ENCODE data around the gene CMSS1. TPM values are rescaled to one million over a fixed set of nuclear protein-coding genes. Genes with fewer than 3 reads are reported as not detected.
A peak's percentile ranks its signal among the peaks of the same experiment; 100 is the strongest.

CMSS1 gene
- total and polyA plus RNA-seq, 7 experiments from 2014 or later: 14.9 to 47.7 (median 18.4) TPM

DNA sequence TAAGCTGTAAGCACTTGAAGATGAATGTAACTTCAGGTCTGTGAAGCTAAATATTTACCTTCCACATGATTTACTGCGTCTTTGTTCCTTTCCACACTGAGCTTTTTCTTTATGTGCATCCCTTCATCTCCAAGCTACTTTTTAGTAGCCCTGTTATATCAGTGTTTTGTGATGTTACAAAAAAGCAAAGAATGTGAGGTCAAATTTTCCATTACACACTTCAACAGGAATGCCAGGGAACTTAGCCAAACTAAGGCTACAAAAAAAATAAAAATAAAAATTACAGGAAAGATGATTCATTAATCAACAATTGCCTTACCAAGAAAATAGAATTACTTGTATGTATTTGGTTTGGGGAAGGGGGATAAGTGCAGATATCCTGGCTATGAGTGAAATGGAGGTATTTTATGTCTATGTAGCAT lies 223.7 kb downstream of the CMSS1 start:
- H3K9me3 Mint-ChIP-seq: no peaks in the 10 kb centered on the region
- Histone ChIP-seq H3K36me3 (ENCODE audit: control insufficient read depth in 2 of 3, insufficient read depth in 3 of 3, low read length in 3 of 3) (no peaks in the 10 kb centered on the region), H3K9me3 (ENCODE audit: control insufficient read depth in 2 of 3, low read length in 3 of 3) (no peaks in the 10 kb centered on the region), H3K4me3 (ENCODE audit: low read length) (no peak overlapping the region), H3K27me3 (ENCODE audit: control insufficient read depth in 2 of 2, insufficient read depth in 2 of 2, low read length in 2 of 2) (no peaks in the 10 kb centered on the region), H3K4me1 (ENCODE audit: control insufficient read depth in 2 of 2, insufficient read depth in 2 of 2, low read length in 2 of 2) (no peaks in the 10 kb centered on the region), H3K27ac (ENCODE audit: low read depth, low read length) (no peak overlapping the region)
- no peak for DNase-seq
- no peak overlapping the region for H3K4me3 Mint-ChIP-seq
- intact Hi-C loops (cut with micrococcal nuclease): no loop called here
- ChIA-PET CTCF (no interaction called here), POLR2A (no interaction called here)
- no peak for ATAC-seq
- no peaks in the 10 kb centered on the region for H3K27me3 Mint-ChIP-seq
- H3K36me3 Mint-ChIP-seq: peaks cover 0 to 13% (median 2%) of the 10 kb centered on the region in 5 donors
- peaks cover 0 to 8% (median 0%) of the 10 kb centered on the region in 7 donors for H3K4me1 Mint-ChIP-seq
- no peak overlapping the region for H3K27ac Mint-ChIP-seq

DNA sequence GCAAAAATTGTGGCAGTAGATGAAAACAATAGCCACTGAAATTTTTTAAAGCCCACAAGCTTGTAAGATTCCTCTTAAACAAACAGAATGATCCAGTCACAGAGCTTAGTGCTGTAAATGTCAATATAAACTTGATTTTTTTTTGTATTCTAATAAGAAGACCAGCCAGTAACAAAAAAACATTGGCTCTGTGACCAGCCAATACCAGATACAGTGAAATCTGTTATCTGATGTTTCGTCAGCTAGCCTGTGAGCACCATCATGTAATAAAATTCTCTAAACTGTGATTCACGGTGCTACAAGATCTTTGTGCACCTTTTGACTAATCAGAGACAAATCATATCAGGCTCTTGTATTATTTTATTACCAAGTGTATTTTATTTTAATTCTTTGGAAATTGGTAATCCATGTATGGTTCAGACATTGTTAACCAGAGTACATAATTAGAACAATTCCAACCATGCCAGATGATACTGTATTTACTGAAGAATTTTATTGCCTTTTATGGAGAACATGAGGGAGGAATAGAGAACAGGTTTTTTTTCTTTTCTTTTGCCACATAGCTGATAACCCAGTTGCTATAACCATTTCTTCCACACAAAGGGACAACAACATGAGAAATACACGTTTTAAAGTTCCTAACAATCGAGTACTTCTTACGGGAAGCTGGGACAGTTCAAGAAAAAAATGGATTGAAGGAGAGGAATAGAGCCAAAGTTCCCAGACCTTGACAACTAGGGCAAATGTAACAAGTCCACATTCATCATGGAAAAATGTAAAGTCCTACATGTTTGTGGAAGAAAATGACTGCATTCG lies 224.7 kb downstream of the CMSS1 start:
- Mint-ChIP-seq H3K36me3 (peaks cover 0 to 13% (median 4%) of the 10 kb centered on the region in 5 donors), H3K27me3 (no peaks in the 10 kb centered on the region), H3K4me1 (peaks cover 0 to 11% (median 0%) of the 10 kb centered on the region in 7 donors), H3K4me3 (no peak overlapping the region), H3K27ac (no peak overlapping the region), H3K9me3 (no peaks in the 10 kb centered on the region)
- DNase-seq: no peak
- ATAC-seq: no peak
- CTCF ChIA-PET: no interaction called here
- intact Hi-C loops (cut with micrococcal nuclease): no loop called here
- POLR2A ChIA-PET: no interaction called here
- H3K36me3 ChIP-seq (ENCODE audit: control insufficient read depth in 2 of 3, insufficient read depth in 3 of 3, low read length in 3 of 3): no peaks in the 10 kb centered on the region
- no peaks in the 10 kb centered on the region for H3K27me3 ChIP-seq (ENCODE audit: control insufficient read depth in 2 of 2, insufficient read depth in 2 of 2, low read length in 2 of 2)
- H3K27ac ChIP-seq (ENCODE audit: low read depth, low read length): no peak overlapping the region
- no peak overlapping the region for H3K4me3 ChIP-seq (ENCODE audit: low read length)
- H3K4me1 ChIP-seq (ENCODE audit: control insufficient read depth in 2 of 2, insufficient read depth in 2 of 2, low read length in 2 of 2): no peaks in the 10 kb centered on the region
- H3K9me3 ChIP-seq (ENCODE audit: control insufficient read depth in 2 of 3, low read length in 3 of 3): no peaks in the 10 kb centered on the region

DNA sequence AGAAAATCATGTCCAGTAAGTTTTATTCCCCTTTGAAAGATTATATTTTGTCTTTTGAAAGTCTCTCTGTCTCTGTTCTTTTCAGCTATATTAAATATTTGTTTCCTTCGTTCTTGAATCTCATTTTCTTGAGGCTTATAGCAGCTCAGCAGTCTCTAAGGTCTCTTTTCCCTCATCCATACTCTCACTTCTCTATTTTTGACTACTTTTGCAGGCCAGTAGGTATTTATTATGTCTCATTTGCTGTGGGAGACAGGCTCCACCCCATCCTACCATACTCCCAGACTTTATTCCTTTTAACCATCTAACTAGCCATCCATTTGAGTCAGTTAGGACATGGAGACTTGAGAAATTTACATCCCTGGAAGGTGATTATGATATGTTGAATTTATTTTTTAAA lies 225.6 kb downstream of the CMSS1 start:
- Histone ChIP-seq H3K36me3 (ENCODE audit: control insufficient read depth in 2 of 3, insufficient read depth in 3 of 3, low read length in 3 of 3) (no peaks in the 10 kb centered on the region), H3K27me3 (ENCODE audit: control insufficient read depth in 2 of 2, insufficient read depth in 2 of 2, low read length in 2 of 2) (no peaks in the 10 kb centered on the region), H3K9me3 (ENCODE audit: control insufficient read depth in 2 of 3, low read length in 3 of 3) (no peaks in the 10 kb centered on the region), H3K27ac (ENCODE audit: low read depth, low read length) (no peak overlapping the region), H3K4me3 (ENCODE audit: low read length) (no peak overlapping the region), H3K4me1 (ENCODE audit: control insufficient read depth in 2 of 2, insufficient read depth in 2 of 2, low read length in 2 of 2) (no peaks in the 10 kb centered on the region)
- CTCF ChIA-PET: no interaction called here
- H3K4me1 Mint-ChIP-seq: peaks cover 0 to 12% (median 0%) of the 10 kb centered on the region in 7 donors
- peaks cover 0 to 13% (median 4%) of the 10 kb centered on the region in 5 donors for H3K36me3 Mint-ChIP-seq
- no peak overlapping the region for H3K4me3 Mint-ChIP-seq
- H3K27me3 Mint-ChIP-seq: no peaks in the 10 kb centered on the region
- ATAC-seq (no peak), DNase-seq (no peak)
- no peaks in the 10 kb centered on the region for H3K9me3 Mint-ChIP-seq
- intact Hi-C loops (cut with micrococcal nuclease): no loop called here
- no peak overlapping the region for H3K27ac Mint-ChIP-seq
- POLR2A ChIA-PET: no interaction called here

DNA sequence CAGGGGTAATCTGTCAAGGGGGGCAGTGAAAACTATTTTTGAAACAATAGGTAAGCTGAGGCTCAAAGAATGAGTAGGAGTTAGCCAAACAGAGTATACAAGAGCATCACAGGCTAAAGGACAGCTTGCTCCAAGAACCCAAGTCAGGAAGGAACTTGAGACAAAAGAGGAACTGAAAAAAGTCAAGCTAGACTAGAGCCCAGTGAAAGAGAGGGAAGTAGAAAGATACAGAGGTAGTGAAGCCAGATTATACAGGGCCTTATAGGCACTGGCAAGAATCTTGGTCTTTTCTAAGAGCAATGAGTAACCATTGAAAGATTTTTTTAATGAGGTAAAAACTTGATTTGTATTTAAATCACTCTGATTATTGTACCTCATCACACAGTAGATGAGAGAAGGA lies 226.7 kb downstream of the CMSS1 start:
- CTCF ChIA-PET: no interaction called here
- no peak for DNase-seq
- no peak overlapping the region for H3K27ac ChIP-seq (ENCODE audit: low read depth, low read length)
- Mint-ChIP-seq H3K9me3 (no peaks in the 10 kb centered on the region), H3K36me3 (peaks cover 0 to 16% (median 4%) of the 10 kb centered on the region in 5 donors), H3K4me3 (no peak overlapping the region), H3K27me3 (no peaks in the 10 kb centered on the region), H3K4me1 (peaks cover 0 to 12% (median 0%) of the 10 kb centered on the region in 7 donors), H3K27ac (no peak overlapping the region)
- H3K27me3 ChIP-seq (ENCODE audit: control insufficient read depth in 2 of 2, insufficient read depth in 2 of 2, low read length in 2 of 2): no peaks in the 10 kb centered on the region
- H3K4me3 ChIP-seq (ENCODE audit: low read length): no peak overlapping the region
- H3K4me1 ChIP-seq (ENCODE audit: control insufficient read depth in 2 of 2, insufficient read depth in 2 of 2, low read length in 2 of 2): no peaks in the 10 kb centered on the region
- POLR2A ChIA-PET: no interaction called here
- no peaks in the 10 kb centered on the region for H3K36me3 ChIP-seq (ENCODE audit: control insufficient read depth in 2 of 3, insufficient read depth in 3 of 3, low read length in 3 of 3)
- ATAC-seq: peak; percentile 82
- intact Hi-C loops (cut with micrococcal nuclease): no loop called here
- no peaks in the 10 kb centered on the region for H3K9me3 ChIP-seq (ENCODE audit: control insufficient read depth in 2 of 3, low read length in 3 of 3)

DNA sequence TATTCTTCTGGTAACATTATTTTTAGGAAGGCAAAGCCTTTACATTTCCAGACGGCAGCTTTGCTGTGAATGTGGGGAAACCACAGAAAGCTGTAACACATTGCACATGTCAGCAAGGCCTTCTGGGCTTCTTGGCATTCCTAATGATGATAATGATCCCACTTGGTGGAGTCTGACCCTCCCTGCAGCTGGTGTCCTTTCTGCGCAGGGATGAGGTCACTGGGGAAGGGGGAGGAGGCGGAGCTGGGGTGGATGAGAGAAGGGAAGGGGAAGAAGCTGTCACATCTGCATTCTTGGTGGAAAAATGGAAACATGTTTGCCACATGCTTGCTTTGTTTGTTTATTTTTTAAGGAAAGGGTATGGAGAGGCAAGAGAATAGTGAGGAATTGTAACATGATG lies 228.0 kb downstream of the CMSS1 start:
- ATAC-seq (no peak), DNase-seq (no peak)
- Mint-ChIP-seq H3K36me3 (peaks cover 0 to 13% (median 4%) of the 10 kb centered on the region in 5 donors), H3K27ac (peak overlapping the region in 1 of 9 donors; percentile 63), H3K9me3 (no peaks in the 10 kb centered on the region), H3K4me3 (no peak overlapping the region), H3K4me1 (peaks cover 0 to 12% (median 0%) of the 10 kb centered on the region in 7 donors), H3K27me3 (no peaks in the 10 kb centered on the region)
- H3K27me3 ChIP-seq (ENCODE audit: control insufficient read depth in 2 of 2, insufficient read depth in 2 of 2, low read length in 2 of 2): no peaks in the 10 kb centered on the region
- CTCF ChIA-PET: no interaction called here
- H3K36me3 ChIP-seq (ENCODE audit: control insufficient read depth in 2 of 3, insufficient read depth in 3 of 3, low read length in 3 of 3): no peaks in the 10 kb centered on the region
- POLR2A ChIA-PET: no interaction called here
- intact Hi-C loops (cut with micrococcal nuclease): no loop called here
- H3K27ac ChIP-seq (ENCODE audit: low read depth, low read length): no peak overlapping the region
- no peaks in the 10 kb centered on the region for H3K9me3 ChIP-seq (ENCODE audit: control insufficient read depth in 2 of 3, low read length in 3 of 3)
- H3K4me3 ChIP-seq (ENCODE audit: low read length): no peak overlapping the region
- no peaks in the 10 kb centered on the region for H3K4me1 ChIP-seq (ENCODE audit: control insufficient read depth in 2 of 2, insufficient read depth in 2 of 2, low read length in 2 of 2)

DNA sequence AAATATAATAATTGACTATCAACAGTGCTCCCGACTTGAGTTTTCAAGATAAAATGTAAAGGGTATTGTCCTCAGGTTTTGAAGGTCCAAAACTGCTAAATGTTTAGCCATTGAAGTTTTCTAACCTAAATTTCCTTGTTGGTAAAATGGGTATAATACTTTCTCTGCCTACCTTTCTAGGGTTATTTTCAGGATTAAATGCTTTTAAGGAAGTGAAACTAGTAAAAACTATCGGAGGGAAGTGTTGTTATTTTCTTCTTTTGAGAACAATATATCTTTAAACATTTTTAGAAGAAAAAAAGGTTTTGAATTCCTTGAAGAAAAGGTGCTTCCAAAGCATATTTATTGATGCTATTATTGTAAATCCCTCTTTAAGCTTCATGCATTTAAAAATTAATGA lies 229.3 kb downstream of the CMSS1 start:
- POLR2A ChIA-PET: no interaction called here
- Mint-ChIP-seq H3K9me3 (peaks cover 0 to 1% (median 0%) of the 10 kb centered on the region in 11 donors), H3K4me3 (no peak overlapping the region), H3K4me1 (peaks cover 0 to 11% (median 0%) of the 10 kb centered on the region in 7 donors), H3K27ac (no peak overlapping the region), H3K36me3 (peaks cover 0 to 4% (median 3%) of the 10 kb centered on the region in 5 donors), H3K27me3 (no peaks in the 10 kb centered on the region)
- H3K4me3 ChIP-seq (ENCODE audit: low read length): no peak overlapping the region
- H3K4me1 ChIP-seq (ENCODE audit: control insufficient read depth in 2 of 2, insufficient read depth in 2 of 2, low read length in 2 of 2): no peaks in the 10 kb centered on the region
- no peaks in the 10 kb centered on the region for H3K36me3 ChIP-seq (ENCODE audit: control insufficient read depth in 2 of 3, insufficient read depth in 3 of 3, low read length in 3 of 3)
- no peak for ATAC-seq
- no peak overlapping the region for H3K27ac ChIP-seq (ENCODE audit: low read depth, low read length)
- CTCF ChIA-PET: no interaction called here
- no peaks in the 10 kb centered on the region for H3K27me3 ChIP-seq (ENCODE audit: control insufficient read depth in 2 of 2, insufficient read depth in 2 of 2, low read length in 2 of 2)
- no peaks in the 10 kb centered on the region for H3K9me3 ChIP-seq (ENCODE audit: control insufficient read depth in 2 of 3, low read length in 3 of 3)
- intact Hi-C loops (cut with micrococcal nuclease): no loop called here
- DNase-seq: no peak

Data from naive thymus-derived CD4-positive, alpha-beta T cell (primary cell).